ENCODE results near the gene UBE2R2. TPM values are rescaled to one million over a fixed set of nuclear protein-coding genes. Genes with fewer than 3 reads are reported as not detected.

Gene UBE2R2
- total and polyA plus RNA-seq, 2 of the 8 experiments (the other 6 are each of a cell fraction or from before 2014, with no cell fraction given) = 19.4 to 42.1 TPM

DNA sequence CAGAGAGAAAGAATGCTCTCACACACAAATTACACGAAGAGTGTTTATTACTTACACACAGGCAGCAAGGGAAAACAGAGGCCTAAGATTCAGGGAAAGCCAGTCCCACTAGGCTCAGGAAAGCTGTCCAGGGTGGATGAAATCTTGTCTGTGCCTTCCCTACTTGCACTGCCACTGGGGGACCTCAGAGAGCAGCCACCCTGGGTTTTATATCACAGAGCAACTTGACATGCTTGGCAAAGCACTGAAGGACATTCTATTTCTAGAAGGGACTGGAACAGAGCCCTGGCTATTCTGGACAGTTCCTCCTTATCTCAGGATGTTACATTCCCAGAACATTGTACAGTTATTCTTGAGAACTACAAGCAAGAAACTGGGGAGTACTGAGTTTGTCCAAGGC is 29.1 kb upstream of the UBE2R2 start:
- H2BK5ac ChIP-seq (ENCODE audit: low read depth, low read length) = no peak overlapping the region
- CTCF ChIA-PET (ENCODE audit: partially characterized antibody) = interaction anchor here (0.9 to 6.9 kb wide), 7 partner anchors 9 to 71 kb away, joined by 3 to 39 read pairs (median 5); no protein-coding TSS in a partner anchor
- 58% methylated on average over 1 of the region's 1 CpG; no CpG with 5 or more reads in 1 of the 2 experiments for WGBS, 2 experiments (ENCODE audit: extremely low coverage in 1 of 2, insufficient coverage in 1 of 2, insufficient read length in 1 of 2, insufficient replicate concordance in 2 of 2, low coverage in 1 of 2, low lambda C conversion rate in 2 of 2, missing lambda C conversion rate in 1 of 2)
- H3K79me2 ChIP-seq (ENCODE audit: control insufficient read depth in 1 of 2, insufficient read depth in 2 of 2, low read length in 2 of 2) = no peaks in the 10 kb centered on the region
- no peak overlapping the region for H3K4me2 ChIP-seq (ENCODE audit: insufficient read depth in 1 of 2, low read depth in 2 of 2, low read length in 2 of 2)
- no peak overlapping the region for H3K27ac ChIP-seq (ENCODE audit: low read depth, low read length)
- no peak overlapping the region for H2BK12ac ChIP-seq (ENCODE audit: low read depth, low read length)
- H3K79me1 ChIP-seq (ENCODE audit: low read depth, low read length) = no peaks in the 10 kb centered on the region
- no peaks in the 10 kb centered on the region for H3K4me1 ChIP-seq (replicated peaks in 1 of 4; ENCODE audit: control insufficient read depth in 3 of 4, insufficient read depth in 4 of 4, low read length in 3 of 4)
- FAIRE-seq (no peak), DNase-seq (ENCODE audit: low read depth in 1 of 2, low spot score in 2 of 2) (no peak)
- H4K8ac ChIP-seq (ENCODE audit: extremely low read depth, insufficient read depth, low read length) = no peak overlapping the region
- no peaks in the 10 kb centered on the region for H3K36me3 ChIP-seq (ENCODE audit: control insufficient read depth in 2 of 4, insufficient read depth in 4 of 4, low read length in 3 of 4)
- H3K23me2 ChIP-seq (ENCODE audit: low read depth, low read length) = no peaks in the 10 kb centered on the region
- no peak for TF ChIP-seq EZH2 (IDR thresholded peaks at IDR 0.05; ENCODE audit: low read depth, low read length, severe bottlenecking)
- no peak for TF ChIP-seq PHF8 (conservative IDR thresholded peaks at IDR 0.05; ENCODE audit: low read depth, low read length)
- TF ChIP-seq, protein P1, sequence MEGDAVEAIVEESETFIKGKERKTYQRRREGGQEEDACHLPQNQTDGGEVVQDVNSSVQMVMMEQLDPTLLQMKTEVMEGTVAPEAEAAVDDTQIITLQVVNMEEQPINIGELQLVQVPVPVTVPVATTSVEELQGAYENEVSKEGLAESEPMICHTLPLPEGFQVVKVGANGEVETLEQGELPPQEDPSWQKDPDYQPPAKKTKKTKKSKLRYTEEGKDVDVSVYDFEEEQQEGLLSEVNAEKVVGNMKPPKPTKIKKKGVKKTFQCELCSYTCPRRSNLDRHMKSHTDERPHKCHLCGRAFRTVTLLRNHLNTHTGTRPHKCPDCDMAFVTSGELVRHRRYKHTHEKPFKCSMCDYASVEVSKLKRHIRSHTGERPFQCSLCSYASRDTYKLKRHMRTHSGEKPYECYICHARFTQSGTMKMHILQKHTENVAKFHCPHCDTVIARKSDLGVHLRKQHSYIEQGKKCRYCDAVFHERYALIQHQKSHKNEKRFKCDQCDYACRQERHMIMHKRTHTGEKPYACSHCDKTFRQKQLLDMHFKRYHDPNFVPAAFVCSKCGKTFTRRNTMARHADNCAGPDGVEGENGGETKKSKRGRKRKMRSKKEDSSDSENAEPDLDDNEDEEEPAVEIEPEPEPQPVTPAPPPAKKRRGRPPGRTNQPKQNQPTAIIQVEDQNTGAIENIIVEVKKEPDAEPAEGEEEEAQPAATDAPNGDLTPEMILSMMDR (IDR thresholded peaks at IDR 0.05; ENCODE audit: control extremely low read depth in 1 of 3, insufficient read depth in 1 of 3, low read depth in 1 of 3, low read length in 3 of 3) = peak in 1 of 3 experiments; percentile 14; a peak in 1 of 4 replicates
- no peak for TF ChIP-seq CREB1 (IDR thresholded peaks at IDR 0.05)
- TF ChIP-seq, protein P2, sequence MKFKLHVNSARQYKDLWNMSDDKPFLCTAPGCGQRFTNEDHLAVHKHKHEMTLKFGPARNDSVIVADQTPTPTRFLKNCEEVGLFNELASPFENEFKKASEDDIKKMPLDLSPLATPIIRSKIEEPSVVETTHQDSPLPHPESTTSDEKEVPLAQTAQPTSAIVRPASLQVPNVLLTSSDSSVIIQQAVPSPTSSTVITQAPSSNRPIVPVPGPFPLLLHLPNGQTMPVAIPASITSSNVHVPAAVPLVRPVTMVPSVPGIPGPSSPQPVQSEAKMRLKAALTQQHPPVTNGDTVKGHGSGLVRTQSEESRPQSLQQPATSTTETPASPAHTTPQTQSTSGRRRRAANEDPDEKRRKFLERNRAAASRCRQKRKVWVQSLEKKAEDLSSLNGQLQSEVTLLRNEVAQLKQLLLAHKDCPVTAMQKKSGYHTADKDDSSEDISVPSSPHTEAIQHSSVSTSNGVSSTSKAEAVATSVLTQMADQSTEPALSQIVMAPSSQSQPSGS (IDR thresholded peaks at IDR 0.05; ENCODE audit: low read length) = no peak
- TF ChIP-seq NRF1 (IDR thresholded peaks at IDR 0.05; ENCODE audit: low read depth, low read length) = no peak
- TF ChIP-seq HDAC6 (IDR thresholded peaks at IDR 0.05; ENCODE audit: low read depth, low read length) = no peak
- TF ChIP-seq FOSL1 (IDR thresholded peaks at IDR 0.05; ENCODE audit: insufficient read depth, low read depth, low read length) = no peak
- TF ChIP-seq TAF7 (optimal IDR thresholded peaks at IDR 0.05; ENCODE audit: borderline replicate concordance, low read depth, low read length) = no peak
- POLR2A ChIA-PET (ENCODE audit: partially characterized antibody) = no interaction called here
- no peak overlapping the region for H3K56ac ChIP-seq (replicated peaks; ENCODE audit: insufficient read length, low read depth, low read length)
- H3K9me3 ChIP-seq (ENCODE audit: insufficient read depth in 2 of 2, low read depth in 1 of 2, low read length in 1 of 2) = no peaks in the 10 kb centered on the region
- H3K27me3 ChIP-seq (replicated peaks in 1 of 4; ENCODE audit: control insufficient read depth in 3 of 4, extremely low read depth in 1 of 4, insufficient read depth in 3 of 4, low read length in 3 of 4) = no peaks in the 10 kb centered on the region
- H3K23ac ChIP-seq (ENCODE audit: insufficient read length) = no peak overlapping the region
- no peak overlapping the region for H3K18ac ChIP-seq (ENCODE audit: extremely low read depth, low read length)
- no peak overlapping the region for H4K5ac ChIP-seq (ENCODE audit: insufficient read length, low read depth, low read length)
- no peak overlapping the region for H3K4me3 ChIP-seq (ENCODE audit: extremely low read depth in 1 of 4, insufficient read depth in 2 of 4, low read depth in 3 of 4, low read length in 4 of 4)
- H4K20me1 ChIP-seq (replicated peaks in 1 of 2; ENCODE audit: control insufficient read depth in 1 of 2, insufficient read depth in 2 of 2, low read length in 2 of 2) = no peaks in the 10 kb centered on the region
- H4K91ac ChIP-seq (replicated peaks; ENCODE audit: insufficient read length, low read length) = no peak overlapping the region
- H3K4ac ChIP-seq (replicated peaks; ENCODE audit: insufficient read length, low read depth, low read length) = no peak overlapping the region
- no peak overlapping the region for H3K14ac ChIP-seq (ENCODE audit: insufficient read length)
- H2AK5ac ChIP-seq (ENCODE audit: low read depth, low read length) = no peak overlapping the region
- no peak overlapping the region for H2BK120ac ChIP-seq (replicated peaks; ENCODE audit: low read depth, low read length)
- no peak overlapping the region for H2BK20ac ChIP-seq (ENCODE audit: low read length)
- no peak overlapping the region for H2BK15ac ChIP-seq (ENCODE audit: low read length)
- no peak overlapping the region for H2AFZ ChIP-seq (ENCODE audit: low read length)
- no peak overlapping the region for H3K9ac ChIP-seq (replicated peaks in 1 of 4; ENCODE audit: extremely low read depth in 1 of 4, low read depth in 3 of 4, low read length in 3 of 4)
